HepG2 (cell line): ENCODE measurements around the gene BAZ1A. TPM values are rescaled to one million over a fixed set of nuclear protein-coding genes. Genes with fewer than 3 reads are reported as not detected.

Experiments
- ATAC-seq: fragments of 200-7000 bp; cut with Tn5 transposase; 3 replicates; pipeline ENCODE4 v1.9.1; 2020; ENCODE audit warnings: mild to moderate bottlenecking, moderate library complexity
- BruUV-seq: library from RNA; stranded (reverse); fragments of 400-500 nt; replicated peaks from 2 replicates; lab custom pipeline; 2021; lab: Mats Ljungman, UMichigan
- CTCF ChIA-PET: fragments of 300-600 bp; formaldehyde crosslinking; extraction: SDS; loops from one replicate; lab custom pipeline; 2021; ENCODE audit warnings: low total read pairs, inconsistent platforms, low intra/inter-chr PET ratio; lab: Yijun Ruan, JAX
- POLR2A ChIA-PET: fragments of 350-600 bp; sonication (Branson Sonifier 250); formaldehyde crosslinking; loops from one replicate; lab custom pipeline; 2020; ENCODE audit warnings: antibody characterized with exemption, inconsistent platforms; lab: Yijun Ruan, JAX
- DNase-seq: peaks from one replicate; pipeline ENCODE4 v3.0.0-alpha.2; 2015; ENCODE audit warnings: low spot score
- FAIRE-seq: peaks from 3 replicates; lab custom pipeline; 2011; peaks lifted over from hg19 to GRCh38; lab: Jason Lieb, UNC
- H2AFZ ChIP-seq: one replicate; pipeline ENCODE4 v1.6.1; 2011; ENCODE audit warnings: low read length, inconsistent platforms
- H3K27ac ChIP-seq: fragments of 300-600 bp; 3 replicates; pipeline ENCODE4 v1.8.0; 2011; ENCODE audit warnings: mixed run types, mild to moderate bottlenecking, mixed read lengths, low read length, inconsistent platforms; ENCODE audit not compliant: insufficient read depth; ENCODE audit errors: extremely low read length
- H3K27me3 ChIP-seq, 2 experiments: fragments of 200-600 bp in 1 of 2; 2 replicates in 1 of 2; 3 replicates in 1 of 2; pipeline versions ENCODE4 v1.6.0 to v1.8.0; 2011; ENCODE audit warnings: low read length in 2 of 2, mild to moderate bottlenecking in 2 of 2, moderate library complexity in 2 of 2, inconsistent platforms in 1 of 2; ENCODE audit not compliant: insufficient read depth in 2 of 2, control insufficient read depth in 1 of 2
- H3K36me3 ChIP-seq, 2 experiments: fragments of 200-600 bp in 1 of 2; replicated peaks in 1 of 2; 2 replicates in 1 of 2; 3 replicates in 1 of 2; pipeline versions ENCODE4 v1.5.1 to v1.8.0; 2011; ENCODE audit warnings: low read length in 2 of 2, inconsistent platforms in 1 of 2; ENCODE audit not compliant: insufficient read depth in 2 of 2, control insufficient read depth in 1 of 2
- H3K4me1 ChIP-seq: 2 replicates; pipeline ENCODE4 v1.5.1; 2012; ENCODE audit warnings: low read length, inconsistent platforms; ENCODE audit not compliant: insufficient read depth
- H3K4me2 ChIP-seq: 2 replicates; pipeline ENCODE4 v1.6.0; 2011; ENCODE audit warnings: low read depth, low read length, inconsistent platforms
- H3K4me3 ChIP-seq, 3 experiments: fragments of 200-600 bp in 1 of 3; sonication (generic), shearing (Covaris generic) in 1 of 3; replicated peaks in 1 of 3; 2 replicates each; pipeline ENCODE4 v1.5.1; 2011 to 2016; ENCODE audit warnings: low read length in 3 of 3, inconsistent platforms in 2 of 3, low read depth in 2 of 3, mild to moderate bottlenecking in 2 of 3, control low read depth in 1 of 3, mixed read lengths in 1 of 3; ENCODE audit not compliant: insufficient read depth in 1 of 3
- H3K79me2 ChIP-seq: one replicate; pipeline ENCODE4 v1.6.1; 2011; ENCODE audit warnings: low read length, inconsistent platforms; ENCODE audit not compliant: insufficient read depth
- H3K9ac ChIP-seq: 2 replicates; pipeline ENCODE4 v1.6.0; 2011; ENCODE audit warnings: mild to moderate bottlenecking, low read depth, low read length, inconsistent platforms; ENCODE audit not compliant: insufficient read depth
- H3K9me3 ChIP-seq: 2 replicates; pipeline ENCODE4 v1.5.1; 2012; ENCODE audit warnings: mild to moderate bottlenecking, low read length
- H4K20me1 ChIP-seq: 2 replicates; pipeline ENCODE4 v1.6.0; 2011; ENCODE audit warnings: inconsistent platforms, mild to moderate bottlenecking, low read length, moderate library complexity; ENCODE audit not compliant: insufficient read depth
- ARNT ChIP-seq: fragments of 450-650 bp; IDR thresholded peaks from 2 replicates; pipeline ENCODE4 v1.6.1; 2017
- HDAC2 ChIP-seq: sonication (generic); formaldehyde crosslinking; IDR thresholded peaks from 2 replicates; pipeline ENCODE4 v1.4.0; 2020; ENCODE audit warnings: missing genetic modification reagents
- HOXA3 ChIP-seq: sonication (generic); formaldehyde crosslinking; IDR thresholded peaks from 2 replicates; pipeline ENCODE4 v1.5.0; 2020; ENCODE audit warnings: missing genetic modification reagents
- KLF15 ChIP-seq: sonication (generic); formaldehyde crosslinking; IDR thresholded peaks from 2 replicates; pipeline ENCODE4 v1.8.1; 2023; ENCODE audit warnings: borderline replicate concordance, mild to moderate bottlenecking, inconsistent platforms, missing genetic modification reagents, mixed read lengths
- MAX ChIP-seq: IDR thresholded peaks from 2 replicates; pipeline ENCODE4 v1.6.1; 2012; ENCODE audit warnings: inconsistent platforms
- NFATC3 ChIP-seq: sonication (generic); formaldehyde crosslinking; IDR thresholded peaks from 2 replicates; pipeline ENCODE4 v1.5.1; 2020; ENCODE audit warnings: mild to moderate bottlenecking, missing genetic modification reagents
- NR2C2 ChIP-seq: sonication (generic); formaldehyde crosslinking; IDR thresholded peaks from 2 replicates; pipeline ENCODE4 v1.4.0; 2020; ENCODE audit warnings: missing genetic modification reagents, mild to moderate bottlenecking, moderate library complexity, borderline replicate concordance
- PBX2 ChIP-seq: IDR thresholded peaks from 2 replicates; pipeline ENCODE4 v1.6.1; 2016; ENCODE audit warnings: control low read depth
- PLRG1 ChIP-seq: fragments of 450-650 bp; conservative IDR thresholded peaks from 2 replicates; pipeline ENCODE4 v1.6.1; 2016
- SIX1 ChIP-seq: sonication (generic); formaldehyde crosslinking; IDR thresholded peaks from 2 replicates; pipeline ENCODE4 v1.4.0; 2020; ENCODE audit warnings: missing genetic modification reagents, borderline replicate concordance
- ZBTB33 ChIP-seq: sonication (generic); formaldehyde crosslinking; IDR thresholded peaks from 2 replicates; pipeline ENCODE4 v1.4.0; 2020; ENCODE audit warnings: missing genetic modification reagents
- ZEB1 ChIP-seq: IDR thresholded peaks from 2 replicates; pipeline ENCODE4 v1.6.1; 2012; ENCODE audit warnings: mild to moderate bottlenecking, low read depth, inconsistent platforms; ENCODE audit not compliant: insufficient replicate concordance
- ZNF44 ChIP-seq: sonication (generic); formaldehyde crosslinking; IDR thresholded peaks from 2 replicates; pipeline ENCODE4 v1.5.1; 2020; ENCODE audit warnings: mild to moderate bottlenecking, missing genetic modification reagents
- ZNF563 ChIP-seq: sonication (generic); formaldehyde crosslinking; IDR thresholded peaks from 2 replicates; pipeline ENCODE4 v1.8.0; 2022; ENCODE audit warnings: mild to moderate bottlenecking, moderate library complexity, missing genetic modification reagents
- ZNF607 ChIP-seq: sonication (generic); formaldehyde crosslinking; IDR thresholded peaks from 2 replicates; pipeline ENCODE4 v1.5.1; 2020; ENCODE audit warnings: missing genetic modification reagents, mild to moderate bottlenecking, borderline replicate concordance
- ZSCAN9 ChIP-seq: IDR thresholded peaks from 2 replicates; pipeline ENCODE4 v1.6.1; 2016; ENCODE audit warnings: borderline replicate concordance
- WGBS: methylation state at CpG from one replicate; pipeline ENCODE4 v1.1.6; 2017; ENCODE audit warnings: low lambda C conversion rate; 5-methylcytosine and 5-hydroxymethylcytosine counted together
- in situ Hi-C: cut with HindIII; loops from 2 replicates; pipeline ENCODE4 v1.10.0; 2017; ENCODE audit warnings: low pct_unique_long_range_greater_than_20kb; ENCODE audit not compliant: extremely low pct_ligation_motif_present
- intact Hi-C: fragments of 100-400 bp; cut with micrococcal nuclease; formaldehyde crosslinking; loops from one replicate; pipeline ENCODE4 v1.10.0; 2022; ENCODE audit not compliant: unreplicated experiment
- polyA plus RNA-seq, 8 experiments: library from polyadenylated mRNA; depleted of rRNA in 3 of 8; stranded (reverse) in 7 of 8; unstranded in 1 of 8; fragments of >200 nt; fragmentation: Illumina TruSeq in 4 of 8; extraction: Trizol in 4 of 8; gene quantifications; 2 replicates each; pipeline versions ENCODE4 v1.2.1 to v1.2.3, GENCODE V29; 2011 to 2016; ENCODE audit warnings: low read depth in 4 of 8, missing spikeins in 1 of 8, mixed read lengths in 1 of 8; ENCODE audit not compliant: insufficient read depth in 1 of 8
- total RNA-seq, 5 experiments: library from RNA; depleted of rRNA; stranded (reverse); fragments of >200 nt; fragmentation: Illumina TruSeq; extraction: Trizol; gene quantifications; 2 replicates each; pipeline ENCODE4 v1.2.3, GENCODE V29; 2016; ENCODE audit warnings: low read depth in 1 of 5
- TF ChIP-seq, protein P1 (sequence below): sonication (generic); formaldehyde crosslinking; IDR thresholded peaks from 2 replicates; pipeline ENCODE4 v1.8.0; 2022; ENCODE audit warnings: mild to moderate bottlenecking, missing genetic modification reagents, moderate library complexity
- TF ChIP-seq, protein P2 (sequence below): IDR thresholded peaks from 2 replicates; pipeline ENCODE4 v1.6.1; 2016; ENCODE audit warnings: missing compliant biosample characterization, missing genetic modification reagents, borderline replicate concordance

BAZ1A gene
- total and polyA plus RNA-seq, 2 of the 13 experiments (the other 11 are each of a cell fraction or from before 2014, with no cell fraction given), result 20.9 to 56.8 TPM

- H3K79me2 ChIP-seq, result peaks cover 46% of the 10 kb centered on the region
- WGBS, result under 1% methylated on average over 81 of the region's 81 CpGs
- peaks cover 41% of the 10 kb centered on the region for H3K4me1 ChIP-seq
- H3K27ac ChIP-seq, result peak overlapping the region; percentile 85
- intact Hi-C loops (loop anchor here (1.0 to 10.0 kb wide), 4 partner anchors 31 to 541 kb away; no protein-coding TSS in a partner anchor), in situ Hi-C loops (no loop called here)
- ATAC-seq (peak; percentile 83), FAIRE-seq (no peak), DNase-seq (no peak)
- no peaks in the 10 kb centered on the region; a peak in 1 of 5 replicates for H3K27me3 ChIP-seq
- H4K20me1 ChIP-seq, result no peaks in the 10 kb centered on the region
- peak overlapping the region; percentile 82 to 89 (median 87) for H3K4me3 ChIP-seq
- ChIA-PET CTCF (no interaction called here), POLR2A (interaction anchor here (0.6 to 3.5 kb wide), 14 partner anchors 10 to 935 kb away, joined by 3 to 73 read pairs (median 4); partner anchors contain the start of genes FAM177A1, NFKBIA, PSMA6 and RALGAPA1)
- no peaks in the 10 kb centered on the region for H3K9me3 ChIP-seq
- H3K9ac ChIP-seq, result peak overlapping the region; percentile 92
- H2AFZ ChIP-seq, result peak overlapping the region; percentile 1
- H3K4me2 ChIP-seq, result peak overlapping the region; percentile 88
- H3K36me3 ChIP-seq, result 0 out of 5 replicates have a peak, but pooled peaks cover 0 to 1% of the 10 kb centered on the region in 2 experiments
- TSS peak; percentile 65 for BruUV-seq
- TF ChIP-seq, protein P1, sequence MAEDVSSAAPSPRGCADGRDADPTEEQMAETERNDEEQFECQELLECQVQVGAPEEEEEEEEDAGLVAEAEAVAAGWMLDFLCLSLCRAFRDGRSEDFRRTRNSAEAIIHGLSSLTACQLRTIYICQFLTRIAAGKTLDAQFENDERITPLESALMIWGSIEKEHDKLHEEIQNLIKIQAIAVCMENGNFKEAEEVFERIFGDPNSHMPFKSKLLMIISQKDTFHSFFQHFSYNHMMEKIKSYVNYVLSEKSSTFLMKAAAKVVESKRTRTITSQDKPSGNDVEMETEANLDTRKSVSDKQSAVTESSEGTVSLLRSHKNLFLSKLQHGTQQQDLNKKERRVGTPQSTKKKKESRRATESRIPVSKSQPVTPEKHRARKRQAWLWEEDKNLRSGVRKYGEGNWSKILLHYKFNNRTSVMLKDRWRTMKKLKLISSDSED (CRISPR knock-in tag), result peak; percentile 82; the same call in 1 of the 2 replicates
- TF ChIP-seq ZNF44 (CRISPR knock-in tag) (peak; percentile 66), HOXA3 (CRISPR knock-in tag) (peak; percentile 88), PLRG1 (no peak), HDAC2 (CRISPR knock-in tag) (peak; percentile 60), ZNF563 (peak; percentile 95), ARNT (no peak), PBX2 (CRISPR knock-in tag) (no peak), NR2C2 (CRISPR knock-in tag) (peak; percentile 82), ZEB1 (peak; percentile 71), ZBTB33 (CRISPR knock-in tag) (no peak), ZSCAN9 (peak; percentile 38), SIX1 (CRISPR knock-in tag) (no peak; the same call in 1 of the 2 replicates), MAX (peak; percentile 97), ZNF607 (CRISPR knock-in tag) (peak; percentile 95), NFATC3 (CRISPR knock-in tag) (peak; percentile 99), KLF15 (CRISPR knock-in tag) (peak; percentile 95; the same call in 1 of the 2 replicates)
- TF ChIP-seq, protein P2, sequence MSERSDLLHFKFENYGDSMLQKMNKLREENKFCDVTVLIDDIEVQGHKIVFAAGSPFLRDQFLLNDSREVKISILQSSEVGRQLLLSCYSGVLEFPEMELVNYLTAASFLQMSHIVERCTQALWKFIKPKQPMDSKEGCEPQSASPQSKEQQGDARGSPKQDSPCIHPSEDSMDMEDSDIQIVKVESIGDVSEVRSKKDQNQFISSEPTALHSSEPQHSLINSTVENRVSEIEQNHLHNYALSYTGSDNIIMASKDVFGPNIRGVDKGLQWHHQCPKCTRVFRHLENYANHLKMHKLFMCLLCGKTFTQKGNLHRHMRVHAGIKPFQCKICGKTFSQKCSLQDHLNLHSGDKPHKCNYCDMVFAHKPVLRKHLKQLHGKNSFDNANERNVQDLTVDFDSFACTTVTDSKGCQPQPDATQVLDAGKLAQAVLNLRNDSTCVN (CRISPR knock-in tag), result peak; percentile 85
These were observed 1.4 kb downstream of the BAZ1A start for GRCh38 chr14:34873589-34874385.
